H1 (cell line): ENCODE results near the gene AHSP. TPM values are rescaled to one million over a fixed set of nuclear protein-coding genes. Genes with fewer than 3 reads are reported as not detected.

Experiments
- CTCF ChIA-PET: fragments of 300-600 bp; sonication (Branson Sonifier 250); formaldehyde crosslinking; loops from one replicate; lab custom pipeline; 2021; ENCODE audit not compliant: partially characterized antibody; lab: Charles Lee
- POLR2A ChIA-PET: fragments of 300-600 bp; sonication (Branson Sonifier 250); formaldehyde crosslinking; loops from one replicate; lab custom pipeline; 2021; ENCODE audit warnings: inconsistent platforms; ENCODE audit not compliant: partially characterized antibody; lab: Charles Lee
- DNase-seq, 2 experiments: peaks; one replicate each; pipeline versions ENCODE4 v3.0.0 to v3.0.0-alpha.2; 2010 to 2022; ENCODE audit warnings: low spot score in 2 of 2, low read depth in 1 of 2, mixed read lengths in 1 of 2
- FAIRE-seq: peaks from 2 replicates; lab custom pipeline; 2011; peaks lifted over from hg19 to GRCh38; lab: Jason Lieb, UNC
- H2AFZ ChIP-seq: 2 replicates; pipeline ENCODE4 v1.8.1; 2012; ENCODE audit warnings: low read length, inconsistent platforms
- H2AK5ac ChIP-seq: 2 replicates; pipeline ENCODE4 v1.6.1; 2013; ENCODE audit warnings: low read depth, low read length
- H2BK120ac ChIP-seq: replicated peaks from 2 replicates; pipeline ENCODE3; 2013; ENCODE audit warnings: low read depth, low read length, inconsistent platforms
- H2BK12ac ChIP-seq: 2 replicates; pipeline ENCODE4 v1.6.1; 2013; ENCODE audit warnings: low read depth, low read length
- H2BK15ac ChIP-seq: 2 replicates; pipeline ENCODE4 v1.6.1; 2013; ENCODE audit warnings: low read length
- H2BK20ac ChIP-seq: 2 replicates; pipeline ENCODE4 v1.6.1; 2013; ENCODE audit warnings: low read length
- H2BK5ac ChIP-seq: 2 replicates; pipeline ENCODE4 v1.6.1; 2013; ENCODE audit warnings: low read depth, low read length
- H3K14ac ChIP-seq: 2 replicates; pipeline ENCODE4 v1.6.1; 2013; ENCODE audit warnings: inconsistent platforms; ENCODE audit not compliant: insufficient read length
- H3K18ac ChIP-seq: 2 replicates; pipeline ENCODE4 v1.6.1; 2013; ENCODE audit warnings: low read length; ENCODE audit errors: extremely low read depth
- H3K23ac ChIP-seq: 2 replicates; pipeline ENCODE4 v1.6.1; 2013; ENCODE audit warnings: inconsistent platforms; ENCODE audit not compliant: insufficient read length
- H3K23me2 ChIP-seq: 2 replicates; pipeline ENCODE4 v1.6.1; 2013; ENCODE audit warnings: low read depth, low read length
- H3K27ac ChIP-seq: 2 replicates; pipeline ENCODE4 v1.6.1; 2011; ENCODE audit warnings: low read depth, low read length, inconsistent platforms
- H3K27me3 ChIP-seq, 4 experiments: replicated peaks in 1 of 4; 1 replicate in 1 of 4; 2 replicates in 3 of 4; pipeline versions ENCODE4 v1.6.1 to v1.8.1; 2011 to 2013; ENCODE audit warnings: low read length in 3 of 4, mild to moderate bottlenecking in 3 of 4, inconsistent platforms in 2 of 4, mixed read lengths in 2 of 4, moderate library complexity in 1 of 4; ENCODE audit not compliant: control insufficient read depth in 3 of 4, insufficient read depth in 3 of 4; ENCODE audit errors: extremely low read depth in 1 of 4
- H3K36me3 ChIP-seq, 4 experiments: 2 replicates each; pipeline versions ENCODE4 v1.6.1 to v1.8.1; 2011 to 2013; ENCODE audit warnings: mild to moderate bottlenecking in 4 of 4, low read length in 3 of 4, moderate library complexity in 2 of 4, control low read depth in 1 of 4, inconsistent platforms in 1 of 4; ENCODE audit not compliant: insufficient read depth in 4 of 4, control insufficient read depth in 2 of 4
- H3K4ac ChIP-seq: replicated peaks from 2 replicates; pipeline ENCODE3; 2013; ENCODE audit warnings: low read length, low read depth, mixed read lengths, inconsistent platforms; ENCODE audit not compliant: insufficient read length
- H3K4me1 ChIP-seq, 4 experiments: replicated peaks in 1 of 4; 1 replicate in 1 of 4; 2 replicates in 3 of 4; pipeline versions ENCODE4 v1.6.1 to v1.8.1; 2011 to 2013; ENCODE audit warnings: low read length in 3 of 4, inconsistent platforms in 2 of 4, mixed read lengths in 1 of 4; ENCODE audit not compliant: insufficient read depth in 4 of 4, control insufficient read depth in 3 of 4
- H3K4me2 ChIP-seq, 2 experiments: 2 replicates each; pipeline versions ENCODE4 v1.6.1 to v1.8.1; 2011 to 2013; ENCODE audit warnings: low read depth in 2 of 2, low read length in 2 of 2, control low read depth in 1 of 2, inconsistent platforms in 1 of 2, mild to moderate bottlenecking in 1 of 2; ENCODE audit not compliant: insufficient read depth in 1 of 2
- H3K4me3 ChIP-seq, 4 experiments: fragments of 200-600, 300-600 bp in 1 of 4; sonication (generic), shearing (Covaris generic), sonication (Bioruptor Twin) in 1 of 4; 2 replicates each; pipeline versions ENCODE4 v1.5.1 to v1.8.1; 2011 to 2016; ENCODE audit warnings: low read length in 4 of 4, low read depth in 3 of 4, control low read depth in 2 of 4, inconsistent platforms in 2 of 4, mild to moderate bottlenecking in 2 of 4, mixed read lengths in 1 of 4, moderate library complexity in 1 of 4; ENCODE audit not compliant: insufficient read depth in 2 of 4; ENCODE audit errors: extremely low read depth in 1 of 4
- H3K56ac ChIP-seq: replicated peaks from 2 replicates; pipeline ENCODE3; 2013; ENCODE audit warnings: low read depth, mild to moderate bottlenecking, mixed read lengths, low read length, inconsistent platforms; ENCODE audit not compliant: insufficient read length
- H3K79me1 ChIP-seq: 2 replicates; pipeline ENCODE4 v1.6.1; 2013; ENCODE audit warnings: low read depth, low read length, control low read depth
- H3K79me2 ChIP-seq, 2 experiments: 2 replicates each; pipeline versions ENCODE4 v1.6.1 to v1.8.1; 2012 to 2013; ENCODE audit warnings: low read length in 2 of 2, mild to moderate bottlenecking in 2 of 2, inconsistent platforms in 1 of 2; ENCODE audit not compliant: insufficient read depth in 2 of 2, control insufficient read depth in 1 of 2
- H3K9ac ChIP-seq, 4 experiments: replicated peaks in 1 of 4; 1 replicate in 1 of 4; 2 replicates in 3 of 4; pipeline versions ENCODE4 v1.6.1 to v1.8.1; 2011 to 2013; ENCODE audit warnings: low read depth in 3 of 4, low read length in 3 of 4, control low read depth in 2 of 4, mild to moderate bottlenecking in 2 of 4, moderate library complexity in 2 of 4, inconsistent platforms in 1 of 4; ENCODE audit errors: extremely low read depth in 1 of 4
- H3K9me3 ChIP-seq, 2 experiments: 2 replicates each; pipeline versions ENCODE4 v1.6.1 to v1.8.1; 2012 to 2013; ENCODE audit warnings: mild to moderate bottlenecking in 2 of 2, moderate library complexity in 2 of 2, control low read depth in 1 of 2, inconsistent platforms in 1 of 2, low read depth in 1 of 2, low read length in 1 of 2, mixed read lengths in 1 of 2; ENCODE audit not compliant: insufficient read depth in 2 of 2
- H4K20me1 ChIP-seq, 2 experiments: replicated peaks in 1 of 2; 2 replicates each; pipeline versions ENCODE3 to v1.8.1; 2011 to 2013; ENCODE audit warnings: inconsistent platforms in 2 of 2, low read length in 2 of 2, mild to moderate bottlenecking in 1 of 2; ENCODE audit not compliant: insufficient read depth in 2 of 2, control insufficient read depth in 1 of 2
- H4K5ac ChIP-seq: 2 replicates; pipeline ENCODE4 v1.6.1; 2013; ENCODE audit warnings: low read length, low read depth, mixed read lengths, inconsistent platforms; ENCODE audit not compliant: insufficient read length
- H4K8ac ChIP-seq: 2 replicates; pipeline ENCODE4 v1.8.0; 2013; ENCODE audit warnings: mild to moderate bottlenecking, moderate library complexity, low read length, inconsistent platforms; ENCODE audit not compliant: insufficient read depth; ENCODE audit errors: extremely low read depth
- H4K91ac ChIP-seq: replicated peaks from 2 replicates; pipeline ENCODE3; 2013; ENCODE audit warnings: low read length, mixed read lengths, inconsistent platforms; ENCODE audit not compliant: insufficient read length
- HDAC2 ChIP-seq, 2 experiments: fragments of 300-600 bp in 1 of 2; sonication (generic) in 1 of 2; IDR thresholded peaks; 2 replicates each; pipeline ENCODE4 v1.6.1; 2011 to 2012; ENCODE audit warnings: low read depth in 2 of 2, low read length in 2 of 2, mild to moderate bottlenecking in 2 of 2, moderate library complexity in 2 of 2, borderline replicate concordance in 1 of 2, inconsistent platforms in 1 of 2
- WGBS, 2 experiments: shearing (Covaris generic) in 1 of 2; methylation state at CpG; one replicate each; pipeline versions ENCODE4 v1.1.6 to v1.1.7; 2013 to 2015; ENCODE audit warnings: low lambda C conversion rate in 2 of 2, mixed read lengths in 2 of 2, inconsistent platforms in 1 of 2, low coverage in 1 of 2, missing lambda C conversion rate in 1 of 2; ENCODE audit not compliant: insufficient replicate concordance in 2 of 2, insufficient coverage in 1 of 2, insufficient read length in 1 of 2; ENCODE audit errors: extremely low coverage in 1 of 2, missing lambda C conversion rate in 1 of 2; 5-methylcytosine and 5-hydroxymethylcytosine counted together
- polyA plus RNA-seq, 7 experiments: library from polyadenylated mRNA; depleted of rRNA in 3 of 7; stranded (reverse) in 5 of 7; unstranded in 2 of 7; fragments of >200 nt in 5 of 7; fragments of 200-250 nt in 2 of 7; gene quantifications; 1 replicate in 5 of 7; 2 replicates in 1 of 7; 4 replicates in 1 of 7; pipeline versions ENCODE4 v1.2.1 to v1.2.3, GENCODE V29; 2011 to 2013; ENCODE audit warnings: missing spikeins in 2 of 7, mixed read lengths in 2 of 7
- total RNA-seq: library from RNA; stranded (reverse); fragmentation: NEBNext Ultra II Directional; extraction: Animal tissue kit (Norgen Biotek cat#: 25700); gene quantifications from 2 replicates; pipeline ENCODE4 v1.2.1, GENCODE V29; 2021

The AHSP gene
- total and polyA plus RNA-seq, 2 of the 8 experiments (the other 6 are each of a cell fraction or from before 2014, with no cell fraction given) = 0.91 to 15.3 TPM

GRCh38 chr16:31480851-31481536 is 46.7 kb upstream of the AHSP start:
- no peak overlapping the region for H3K18ac ChIP-seq
- H3K4ac ChIP-seq = no peak overlapping the region
- TF ChIP-seq HDAC2 (IDR thresholded peaks at IDR 0.05; ENCODE audit: borderline replicate concordance in 1 of 2, low read depth in 2 of 2, low read length in 2 of 2) = no peak
- H4K5ac ChIP-seq = no peak overlapping the region
- H3K4me1 ChIP-seq = peaks cover 0 to 4% (median 1%) of the 10 kb centered on the region in 4 experiments; a peak in 3 of 7 replicates
- H3K79me2 ChIP-seq = no peaks in the 10 kb centered on the region
- no peak overlapping the region for H2AFZ ChIP-seq
- no peak overlapping the region for H2BK5ac ChIP-seq
- 88% methylated on average over 7 of the region's 7 CpGs; no CpG with 5 or more reads in 1 of the 2 experiments for WGBS, 2 experiments
- no peaks in the 10 kb centered on the region for H3K79me1 ChIP-seq
- no peak overlapping the region for H4K91ac ChIP-seq
- FAIRE-seq (no peak), DNase-seq (no peak)
- H3K56ac ChIP-seq = no peak overlapping the region
- no peak overlapping the region for H3K14ac ChIP-seq
- H2BK12ac ChIP-seq = no peak overlapping the region
- H3K23ac ChIP-seq = no peak overlapping the region
- no peak overlapping the region for H3K4me3 ChIP-seq
- H3K9me3 ChIP-seq = no peaks in the 10 kb centered on the region
- no peak overlapping the region for H2AK5ac ChIP-seq
- H3K4me2 ChIP-seq = no peak overlapping the region
- no peak overlapping the region; a peak in 1 of 7 replicates for H3K9ac ChIP-seq
- peaks cover 1 to 38% (median 21%) of the 10 kb centered on the region in 4 experiments for H3K27me3 ChIP-seq
- no peaks in the 10 kb centered on the region for H3K36me3 ChIP-seq
- H4K8ac ChIP-seq = no peak overlapping the region
- H3K27ac ChIP-seq = no peak overlapping the region
- H4K20me1 ChIP-seq = peaks cover 0 to 7% of the 10 kb centered on the region in 2 experiments
- CTCF ChIA-PET = interaction anchor here (1.3 to 1.7 kb wide), 3 partner anchors 20 to 230 kb away, joined by 4 to 6 read pairs (median 6); no protein-coding TSS in a partner anchor
- H2BK20ac ChIP-seq = no peak overlapping the region
- no peak overlapping the region for H2BK15ac ChIP-seq
- no peak overlapping the region for H2BK120ac ChIP-seq
- POLR2A ChIA-PET = interaction anchor here (1.0 to 2.3 kb wide), 4 partner anchors 18 to 239 kb away, joined by 3 to 6 read pairs (median 3); a partner anchor contains a TSS
- H3K23me2 ChIP-seq = peaks cover 14% of the 10 kb centered on the region; the same call in 1 of the 2 replicates
